ENCODE measurements around the gene ERN2. TPM values are rescaled to one million over a fixed set of nuclear protein-coding genes. Genes with fewer than 3 reads are reported as not detected.

Gene ERN2
- total and polyA plus RNA-seq, 2 of the 13 experiments (the other 11 are each of a cell fraction or from before 2014, with no cell fraction given) = 2.2 to 3.5 TPM

DNA sequence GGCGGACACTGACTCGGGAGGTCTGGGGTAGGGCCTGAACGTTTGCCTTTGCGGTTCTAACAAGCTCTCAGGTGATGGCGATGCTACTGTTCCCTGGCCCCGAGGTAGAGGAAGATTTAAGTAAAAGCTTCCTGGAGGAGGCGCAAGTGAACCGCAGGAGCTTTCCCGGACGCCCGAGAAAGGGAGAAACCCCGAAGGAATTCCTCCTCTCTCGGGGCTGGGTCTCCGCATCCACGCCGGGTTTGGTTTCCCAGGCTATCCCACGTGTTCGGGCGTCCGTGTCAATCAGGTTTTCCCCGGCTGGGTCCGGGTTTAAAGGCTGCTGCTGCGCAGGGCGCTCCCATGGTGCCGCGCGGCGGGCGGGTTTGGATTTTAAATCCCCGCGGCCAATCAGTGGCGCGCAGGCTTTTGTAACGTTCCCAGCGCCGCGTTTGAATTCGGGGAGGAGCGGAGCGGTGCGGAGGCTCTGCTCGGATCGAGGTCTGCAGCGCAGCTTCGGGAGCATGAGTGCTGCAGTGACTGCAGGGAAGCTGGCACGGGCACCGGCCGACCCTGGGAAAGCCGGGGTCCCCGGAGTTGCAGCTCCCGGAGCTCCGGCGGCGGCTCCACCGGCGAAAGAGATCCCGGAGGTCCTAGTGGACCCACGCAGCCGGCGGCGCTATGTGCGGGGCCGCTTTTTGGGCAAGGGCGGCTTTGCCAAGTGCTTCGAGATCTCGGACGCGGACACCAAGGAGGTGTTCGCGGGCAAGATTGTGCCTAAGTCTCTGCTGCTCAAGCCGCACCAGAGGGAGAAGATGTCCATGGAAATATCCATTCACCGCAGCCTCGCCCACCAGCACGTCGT is 34.4 kb downstream of the ERN2 start, which contains the start of gene PLK1 (continued):
- TF ChIP-seq, protein P1, sequence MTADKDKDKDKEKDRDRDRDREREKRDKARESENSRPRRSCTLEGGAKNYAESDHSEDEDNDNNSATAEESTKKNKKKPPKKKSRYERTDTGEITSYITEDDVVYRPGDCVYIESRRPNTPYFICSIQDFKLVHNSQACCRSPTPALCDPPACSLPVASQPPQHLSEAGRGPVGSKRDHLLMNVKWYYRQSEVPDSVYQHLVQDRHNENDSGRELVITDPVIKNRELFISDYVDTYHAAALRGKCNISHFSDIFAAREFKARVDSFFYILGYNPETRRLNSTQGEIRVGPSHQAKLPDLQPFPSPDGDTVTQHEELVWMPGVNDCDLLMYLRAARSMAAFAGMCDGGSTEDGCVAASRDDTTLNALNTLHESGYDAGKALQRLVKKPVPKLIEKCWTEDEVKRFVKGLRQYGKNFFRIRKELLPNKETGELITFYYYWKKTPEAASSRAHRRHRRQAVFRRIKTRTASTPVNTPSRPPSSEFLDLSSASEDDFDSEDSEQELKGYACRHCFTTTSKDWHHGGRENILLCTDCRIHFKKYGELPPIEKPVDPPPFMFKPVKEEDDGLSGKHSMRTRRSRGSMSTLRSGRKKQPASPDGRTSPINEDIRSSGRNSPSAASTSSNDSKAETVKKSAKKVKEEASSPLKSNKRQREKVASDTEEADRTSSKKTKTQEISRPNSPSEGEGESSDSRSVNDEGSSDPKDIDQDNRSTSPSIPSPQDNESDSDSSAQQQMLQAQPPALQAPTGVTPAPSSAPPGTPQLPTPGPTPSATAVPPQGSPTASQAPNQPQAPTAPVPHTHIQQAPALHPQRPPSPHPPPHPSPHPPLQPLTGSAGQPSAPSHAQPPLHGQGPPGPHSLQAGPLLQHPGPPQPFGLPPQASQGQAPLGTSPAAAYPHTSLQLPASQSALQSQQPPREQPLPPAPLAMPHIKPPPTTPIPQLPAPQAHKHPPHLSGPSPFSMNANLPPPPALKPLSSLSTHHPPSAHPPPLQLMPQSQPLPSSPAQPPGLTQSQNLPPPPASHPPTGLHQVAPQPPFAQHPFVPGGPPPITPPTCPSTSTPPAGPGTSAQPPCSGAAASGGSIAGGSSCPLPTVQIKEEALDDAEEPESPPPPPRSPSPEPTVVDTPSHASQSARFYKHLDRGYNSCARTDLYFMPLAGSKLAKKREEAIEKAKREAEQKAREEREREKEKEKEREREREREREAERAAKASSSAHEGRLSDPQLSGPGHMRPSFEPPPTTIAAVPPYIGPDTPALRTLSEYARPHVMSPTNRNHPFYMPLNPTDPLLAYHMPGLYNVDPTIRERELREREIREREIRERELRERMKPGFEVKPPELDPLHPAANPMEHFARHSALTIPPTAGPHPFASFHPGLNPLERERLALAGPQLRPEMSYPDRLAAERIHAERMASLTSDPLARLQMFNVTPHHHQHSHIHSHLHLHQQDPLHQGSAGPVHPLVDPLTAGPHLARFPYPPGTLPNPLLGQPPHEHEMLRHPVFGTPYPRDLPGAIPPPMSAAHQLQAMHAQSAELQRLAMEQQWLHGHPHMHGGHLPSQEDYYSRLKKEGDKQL (CRISPR knock-in tag; IDR thresholded peaks at IDR 0.05; ENCODE audit: low read depth) = 0 out of 2 replicates have a peak, but pooled peaks have one; percentile 27
- TF ChIP-seq CCAR2 (optimal IDR thresholded peaks at IDR 0.05; ENCODE audit: low read depth, low read length) = no peak
- peak; percentile 86 for TF ChIP-seq ARNTL (CRISPR knock-in tag; IDR thresholded peaks at IDR 0.05)
- no peak for TF ChIP-seq CEBPZ (IDR thresholded peaks at IDR 0.05; ENCODE audit: low read length)
- TF ChIP-seq, protein P2, sequence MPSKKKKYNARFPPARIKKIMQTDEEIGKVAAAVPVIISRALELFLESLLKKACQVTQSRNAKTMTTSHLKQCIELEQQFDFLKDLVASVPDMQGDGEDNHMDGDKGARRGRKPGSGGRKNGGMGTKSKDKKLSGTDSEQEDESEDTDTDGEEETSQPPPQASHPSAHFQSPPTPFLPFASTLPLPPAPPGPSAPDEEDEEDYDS (CRISPR knock-in tag; IDR thresholded peaks at IDR 0.05) = peak; percentile 93
- no peak for TF ChIP-seq RFX5 (IDR thresholded peaks at IDR 0.05; ENCODE audit: low read depth, low read length)
- TF ChIP-seq, protein P3, sequence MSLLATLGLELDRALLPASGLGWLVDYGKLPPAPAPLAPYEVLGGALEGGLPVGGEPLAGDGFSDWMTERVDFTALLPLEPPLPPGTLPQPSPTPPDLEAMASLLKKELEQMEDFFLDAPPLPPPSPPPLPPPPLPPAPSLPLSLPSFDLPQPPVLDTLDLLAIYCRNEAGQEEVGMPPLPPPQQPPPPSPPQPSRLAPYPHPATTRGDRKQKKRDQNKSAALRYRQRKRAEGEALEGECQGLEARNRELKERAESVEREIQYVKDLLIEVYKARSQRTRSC (CRISPR knock-in tag; IDR thresholded peaks at IDR 0.05; ENCODE audit: low read depth) = no peak
- peak; percentile 56; the same call in 1 of the 2 replicates for TF ChIP-seq ZNF776 (CRISPR knock-in tag; IDR thresholded peaks at IDR 0.05)
- no peak for TF ChIP-seq ZNF678 (CRISPR knock-in tag; IDR thresholded peaks at IDR 0.05)
- TF ChIP-seq PHF21A (CRISPR knock-in tag; IDR thresholded peaks at IDR 0.05) = peak; percentile 67
- peak; percentile 92; the same call in 1 of the 2 replicates for TF ChIP-seq ZSCAN9 (CRISPR knock-in tag; IDR thresholded peaks at IDR 0.05; ENCODE audit: borderline replicate concordance)
- TF ChIP-seq CREM (IDR thresholded peaks at IDR 0.05) = peak; percentile 78
- TF ChIP-seq CREM (CRISPR knock-in tag; IDR thresholded peaks at IDR 0.05) = peak; percentile 33; the same call in 1 of the 2 replicates
- TF ChIP-seq SMARCE1 (IDR thresholded peaks at IDR 0.05; ENCODE audit: borderline replicate concordance) = no peak
- TF ChIP-seq, protein P4, sequence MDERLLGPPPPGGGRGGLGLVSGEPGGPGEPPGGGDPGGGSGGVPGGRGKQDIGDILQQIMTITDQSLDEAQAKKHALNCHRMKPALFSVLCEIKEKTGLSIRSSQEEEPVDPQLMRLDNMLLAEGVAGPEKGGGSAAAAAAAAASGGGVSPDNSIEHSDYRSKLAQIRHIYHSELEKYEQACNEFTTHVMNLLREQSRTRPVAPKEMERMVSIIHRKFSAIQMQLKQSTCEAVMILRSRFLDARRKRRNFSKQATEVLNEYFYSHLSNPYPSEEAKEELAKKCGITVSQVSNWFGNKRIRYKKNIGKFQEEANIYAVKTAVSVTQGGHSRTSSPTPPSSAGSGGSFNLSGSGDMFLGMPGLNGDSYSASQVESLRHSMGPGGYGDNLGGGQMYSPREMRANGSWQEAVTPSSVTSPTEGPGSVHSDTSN (CRISPR knock-in tag; IDR thresholded peaks at IDR 0.05) = peak; percentile 82
- peak; percentile 77; the same call in 1 of the 2 replicates for TF ChIP-seq ZNF230 (CRISPR knock-in tag; IDR thresholded peaks at IDR 0.05)
- TF ChIP-seq BRCA1 (CRISPR knock-in tag; IDR thresholded peaks at IDR 0.05) = no peak; the same call in 1 of the 2 replicates
- TF ChIP-seq SIX4 (CRISPR knock-in tag; IDR thresholded peaks at IDR 0.05) = peak; percentile 58; the same call in 1 of the 2 replicates
- peak; percentile 64; the same call in 1 of the 2 replicates for TF ChIP-seq ZSCAN25 (CRISPR knock-in tag; IDR thresholded peaks at IDR 0.05)

All from HepG2 (cell line).